HepG2 (cell line): ENCODE data around the gene SEMA3F. TPM values are rescaled to one million over a fixed set of nuclear protein-coding genes. Genes with fewer than 3 reads are reported as not detected.

Source experiments
- ELF3 ChIP-seq: IDR thresholded peaks from 2 replicates; pipeline ENCODE4 v1.6.1; 2016; ENCODE audit warnings: missing genetic modification reagents, missing compliant biosample characterization
- FOXA3 ChIP-seq: IDR thresholded peaks from 2 replicates; pipeline ENCODE4 v1.6.1; 2016; ENCODE audit warnings: missing genetic modification reagents, missing compliant biosample characterization
- FOXP4 ChIP-seq: sonication (generic); formaldehyde crosslinking; IDR thresholded peaks from 2 replicates; pipeline ENCODE4 v1.4.0; 2020; ENCODE audit warnings: missing genetic modification reagents
- GABPB1 ChIP-seq: IDR thresholded peaks from 2 replicates; pipeline ENCODE4 v1.6.1; 2016; ENCODE audit warnings: mild to moderate bottlenecking, missing genetic modification reagents, moderate library complexity, missing compliant biosample characterization
- GATAD2A ChIP-seq: IDR thresholded peaks from 2 replicates; pipeline ENCODE4 v1.6.1; 2016
- HOXA9 ChIP-seq: sonication (generic); formaldehyde crosslinking; IDR thresholded peaks from 2 replicates; pipeline ENCODE4 v1.8.1; 2022; ENCODE audit warnings: missing genetic modification reagents, mild to moderate bottlenecking, moderate library complexity, borderline replicate concordance
- ISL2 ChIP-seq: sonication (generic); formaldehyde crosslinking; IDR thresholded peaks from 2 replicates; pipeline ENCODE4 v1.5.0; 2020; ENCODE audit warnings: missing genetic modification reagents
- KAT8 ChIP-seq: IDR thresholded peaks from 2 replicates; pipeline ENCODE4 v1.6.1; 2016; ENCODE audit warnings: missing genetic modification reagents, missing compliant biosample characterization
- LCORL ChIP-seq, 2 experiments: fragments of 450-650 bp in 1 of 2; sonication (generic) in 1 of 2; formaldehyde crosslinking in 1 of 2; IDR thresholded peaks; 2 replicates each; pipeline versions ENCODE4 v1.5.0 to v1.6.1; 2017 to 2020; ENCODE audit warnings: antibody characterized with exemption in 1 of 2, missing genetic modification reagents in 1 of 2
- MAFF ChIP-seq: IDR thresholded peaks from 2 replicates; pipeline ENCODE4 v1.6.1; 2011; ENCODE audit warnings: low read depth, low read length, improper control_type of control experiment
- MED1 ChIP-seq: sonication (generic); formaldehyde crosslinking; IDR thresholded peaks from 2 replicates; pipeline ENCODE4 v1.4.0; 2020; ENCODE audit warnings: missing genetic modification reagents
- PHF8 ChIP-seq: sonication (generic); formaldehyde crosslinking; IDR thresholded peaks from 2 replicates; pipeline ENCODE4 v1.5.0; 2020; ENCODE audit warnings: missing genetic modification reagents
- POLR2A ChIP-seq, 2 experiments: IDR thresholded peaks; 2 replicates each; pipeline ENCODE4 v1.6.1; 2011; ENCODE audit warnings: low read depth in 2 of 2, low read length in 2 of 2, mild to moderate bottlenecking in 1 of 2, moderate library complexity in 1 of 2; ENCODE audit not compliant: insufficient read depth in 1 of 2
- RAD21 ChIP-seq: fragments of 450-650 bp; formaldehyde crosslinking; IDR thresholded peaks from 2 replicates; pipeline ENCODE4 v1.5.0; 2020; ENCODE audit warnings: mild to moderate bottlenecking
- SSRP1 ChIP-seq: IDR thresholded peaks from 2 replicates; pipeline ENCODE4 v1.6.1; 2016; ENCODE audit warnings: control low read depth
- TARDBP ChIP-seq: sonication (generic); formaldehyde crosslinking; IDR thresholded peaks from 2 replicates; pipeline ENCODE4 v1.8.0; 2022; ENCODE audit warnings: mild to moderate bottlenecking, missing genetic modification reagents
- ZFX ChIP-seq: sonication (generic); formaldehyde crosslinking; IDR thresholded peaks from 2 replicates; pipeline ENCODE4 v1.4.0; 2020; ENCODE audit warnings: mild to moderate bottlenecking, low read depth, missing genetic modification reagents, moderate library complexity
- ZNF451 ChIP-seq: sonication (generic); formaldehyde crosslinking; IDR thresholded peaks from 2 replicates; pipeline ENCODE4 v1.5.0; 2020; ENCODE audit warnings: mild to moderate bottlenecking, missing genetic modification reagents
- ZNF580 ChIP-seq: IDR thresholded peaks from 2 replicates; pipeline ENCODE4 v1.6.1; 2016; ENCODE audit warnings: low read depth, borderline replicate concordance
- ZNF687 ChIP-seq: sonication (generic); formaldehyde crosslinking; IDR thresholded peaks from 2 replicates; pipeline ENCODE4 v1.5.1; 2020; ENCODE audit warnings: mild to moderate bottlenecking, missing genetic modification reagents, moderate library complexity
- polyA plus RNA-seq, 8 experiments: library from polyadenylated mRNA; depleted of rRNA in 3 of 8; stranded (reverse) in 7 of 8; unstranded in 1 of 8; fragments of >200 nt; fragmentation: Illumina TruSeq in 4 of 8; extraction: Trizol in 4 of 8; gene quantifications; 2 replicates each; pipeline versions ENCODE4 v1.2.1 to v1.2.3, GENCODE V29; 2011 to 2016; ENCODE audit warnings: low read depth in 4 of 8, missing spikeins in 1 of 8, mixed read lengths in 1 of 8; ENCODE audit not compliant: insufficient read depth in 1 of 8
- total RNA-seq, 5 experiments: library from RNA; depleted of rRNA; stranded (reverse); fragments of >200 nt; fragmentation: Illumina TruSeq; extraction: Trizol; gene quantifications; 2 replicates each; pipeline ENCODE4 v1.2.3, GENCODE V29; 2016; ENCODE audit warnings: low read depth in 1 of 5
- TF ChIP-seq, protein P1 (sequence below): IDR thresholded peaks from 2 replicates; pipeline ENCODE4 v1.6.1; 2012; ENCODE audit warnings: inconsistent platforms
- TF ChIP-seq, protein P2 (sequence below): sonication (generic); formaldehyde crosslinking; IDR thresholded peaks from 2 replicates; pipeline ENCODE4 v1.8.0; 2022; ENCODE audit warnings: mild to moderate bottlenecking, missing genetic modification reagents, moderate library complexity
- TF ChIP-seq, protein P3 (sequence below): IDR thresholded peaks from 2 replicates; pipeline ENCODE4 v1.6.1; 2018; ENCODE audit warnings: missing genetic modification reagents, mild to moderate bottlenecking, missing compliant biosample characterization

SEMA3F gene
- total and polyA plus RNA-seq, 2 of the 13 experiments (the other 11 are each of a cell fraction or from before 2014, with no cell fraction given), result 7.6 to 17.2 TPM

- TF ChIP-seq HOXA9 (no peak), POLR2A (IDR thresholded peaks at IDR 0.05; ENCODE audit: insufficient read depth in 1 of 2, low read depth in 2 of 2, low read length in 2 of 2) (no peak), SSRP1 (CRISPR knock-in tag) (0 out of 2 replicates have a peak, but pooled peaks have one; percentile 53), ELF3 (0 out of 2 replicates have a peak, but pooled peaks have one; percentile 32), RAD21 (peak; percentile 96), ZFX (peak; percentile 45; the same call in 1 of the 2 replicates), TARDBP (CRISPR knock-in tag) (peak; percentile 61; the same call in 1 of the 2 replicates), MAFF (no peak), GABPB1 (CRISPR knock-in tag) (0 out of 2 replicates have a peak, but pooled peaks have one; percentile 22), FOXA3 (CRISPR knock-in tag) (0 out of 2 replicates have a peak, but pooled peaks have one; percentile 33), PHF8 (peak; percentile 21; the same call in 1 of the 2 replicates), FOXP4 (CRISPR knock-in tag) (0 out of 2 replicates have a peak, but pooled peaks have one; percentile 17), ISL2 (CRISPR knock-in tag) (peak; percentile 60; the same call in 1 of the 2 replicates), MED1 (CRISPR knock-in tag) (peak; percentile 45; the same call in 1 of the 2 replicates), KAT8 (peak; percentile 40; the same call in 1 of the 2 replicates), ZNF580 (peak; percentile 46; the same call in 1 of the 2 replicates), LCORL (IDR thresholded peaks at IDR 0.05) (no peak), LCORL (CRISPR knock-in tag; IDR thresholded peaks at IDR 0.05) (peak; percentile 51; the same call in 1 of the 2 replicates), ZNF451 (no peak), GATAD2A (0 out of 2 replicates have a peak, but pooled peaks have one; percentile 36), ZNF687 (CRISPR knock-in tag) (peak; percentile 37; the same call in 1 of the 2 replicates)
- TF ChIP-seq, protein P1, sequence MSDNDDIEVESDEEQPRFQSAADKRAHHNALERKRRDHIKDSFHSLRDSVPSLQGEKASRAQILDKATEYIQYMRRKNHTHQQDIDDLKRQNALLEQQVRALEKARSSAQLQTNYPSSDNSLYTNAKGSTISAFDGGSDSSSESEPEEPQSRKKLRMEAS, result 0 out of 2 replicates have a peak, but pooled peaks have one; percentile 17
- TF ChIP-seq, protein P2, sequence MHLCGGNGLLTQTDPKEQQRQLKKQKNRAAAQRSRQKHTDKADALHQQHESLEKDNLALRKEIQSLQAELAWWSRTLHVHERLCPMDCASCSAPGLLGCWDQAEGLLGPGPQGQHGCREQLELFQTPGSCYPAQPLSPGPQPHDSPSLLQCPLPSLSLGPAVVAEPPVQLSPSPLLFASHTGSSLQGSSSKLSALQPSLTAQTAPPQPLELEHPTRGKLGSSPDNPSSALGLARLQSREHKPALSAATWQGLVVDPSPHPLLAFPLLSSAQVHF (CRISPR knock-in tag), result no peak
- TF ChIP-seq, protein P3, sequence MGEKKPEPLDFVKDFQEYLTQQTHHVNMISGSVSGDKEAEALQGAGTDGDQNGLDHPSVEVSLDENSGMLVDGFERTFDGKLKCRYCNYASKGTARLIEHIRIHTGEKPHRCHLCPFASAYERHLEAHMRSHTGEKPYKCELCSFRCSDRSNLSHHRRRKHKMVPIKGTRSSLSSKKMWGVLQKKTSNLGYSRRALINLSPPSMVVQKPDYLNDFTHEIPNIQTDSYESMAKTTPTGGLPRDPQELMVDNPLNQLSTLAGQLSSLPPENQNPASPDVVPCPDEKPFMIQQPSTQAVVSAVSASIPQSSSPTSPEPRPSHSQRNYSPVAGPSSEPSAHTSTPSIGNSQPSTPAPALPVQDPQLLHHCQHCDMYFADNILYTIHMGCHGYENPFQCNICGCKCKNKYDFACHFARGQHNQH, result peak; percentile 35; the same call in 1 of the 2 replicates
These were observed 34.1 kb downstream of the SEMA3F start (continued) for GRCh38 chr3:50189274-50189673.
